Liver (tissue), 9 donors: ENCODE measurements around the gene TPBGL. TPM values are rescaled to one million over a fixed set of nuclear protein-coding genes. Genes with fewer than 3 reads are reported as not detected.

Experiments used
- DNase-seq: peaks from one replicate; pipeline ENCODE4 v3.0.0-alpha.2; 2017; ENCODE audit warnings: low spot score
- H3K27ac ChIP-seq, 2 donors: one replicate each; pipeline ENCODE4 v1.7.0; 2013; ENCODE audit warnings: inconsistent platforms in 2 of 2, low read length in 2 of 2, control low read depth in 1 of 2, low read depth in 1 of 2, mild to moderate bottlenecking in 1 of 2
- H3K27me3 ChIP-seq, 4 donors: one replicate each; pipeline versions ENCODE4 v1.6.1 to v1.7.0; 2013; ENCODE audit warnings: low read length in 3 of 4, inconsistent platforms in 1 of 4, mild to moderate bottlenecking in 1 of 4, moderate library complexity in 1 of 4; ENCODE audit not compliant: control insufficient read depth in 4 of 4, insufficient read depth in 4 of 4
- H3K36me3 ChIP-seq, 4 donors: one replicate each; pipeline versions ENCODE4 v1.6.1 to v1.7.0; 2013; ENCODE audit warnings: low read length in 3 of 4, mild to moderate bottlenecking in 3 of 4, low read depth in 1 of 4, moderate library complexity in 1 of 4; ENCODE audit not compliant: control insufficient read depth in 4 of 4, insufficient read depth in 3 of 4
- H3K4me1 ChIP-seq, 4 donors: one replicate each; pipeline versions ENCODE4 v1.6.1 to v1.7.0; 2013; ENCODE audit warnings: low read length in 3 of 4, mild to moderate bottlenecking in 3 of 4, moderate library complexity in 1 of 4; ENCODE audit not compliant: control insufficient read depth in 4 of 4, insufficient read depth in 4 of 4
- H3K4me3 ChIP-seq, 3 donors: one replicate each; pipeline versions ENCODE4 v1.6.1 to v1.7.0; 2013; ENCODE audit warnings: low read length in 3 of 3, control low read depth in 1 of 3, low read depth in 1 of 3, mild to moderate bottlenecking in 1 of 3
- H3K9ac ChIP-seq, 2 donors: one replicate each; pipeline ENCODE4 v1.7.0; 2013; ENCODE audit warnings: low read length in 2 of 2, mild to moderate bottlenecking in 2 of 2, moderate library complexity in 2 of 2, control low read depth in 1 of 2, low read depth in 1 of 2
- H3K9me3 ChIP-seq, 4 donors: one replicate each; pipeline versions ENCODE4 v1.6.1 to v1.7.0; 2013; ENCODE audit warnings: low read length in 3 of 4; ENCODE audit not compliant: control insufficient read depth in 4 of 4
- ATF3 ChIP-seq: IDR thresholded peaks from 2 replicates; pipeline ENCODE4 v1.6.1; 2016; ENCODE audit warnings: antibody characterized with exemption
- CTCF ChIP-seq: fragments of 150-350 bp; IDR thresholded peaks from 2 replicates; pipeline ENCODE4 v1.5.1; 2017; ENCODE audit warnings: improper control_type of control experiment, low read depth, low read length; ENCODE audit not compliant: missing input control
- EGR1 ChIP-seq, 2 donors: IDR thresholded peaks; 2 replicates each; pipeline ENCODE4 v1.6.1; 2016 to 2018; ENCODE audit warnings: antibody characterized with exemption in 2 of 2, low read depth in 2 of 2
- FOXA1 ChIP-seq: IDR thresholded peaks from 2 replicates; pipeline ENCODE4 v1.6.1; 2016; ENCODE audit warnings: antibody characterized with exemption
- FOXA2 ChIP-seq: IDR thresholded peaks from 2 replicates; pipeline ENCODE4 v1.6.1; 2016; ENCODE audit warnings: antibody characterized with exemption
- GABPA ChIP-seq, 2 donors: IDR thresholded peaks in 1 of 2; conservative IDR thresholded peaks in 1 of 2; 2 replicates each; pipeline ENCODE4 v1.6.1; 2016; ENCODE audit warnings: antibody characterized with exemption in 2 of 2, mild to moderate bottlenecking in 1 of 2, moderate library complexity in 1 of 2
- HNF4A ChIP-seq, 2 donors: conservative IDR thresholded peaks; 2 replicates each; pipeline ENCODE4 v1.6.1; 2016; ENCODE audit warnings: antibody characterized with exemption in 2 of 2, mild to moderate bottlenecking in 2 of 2
- HNF4G ChIP-seq: IDR thresholded peaks from 2 replicates; pipeline ENCODE4 v1.6.1; 2016; ENCODE audit warnings: antibody characterized with exemption
- JUND ChIP-seq, 2 donors: IDR thresholded peaks; 2 replicates each; pipeline ENCODE4 v1.6.1; 2016; ENCODE audit warnings: antibody characterized with exemption in 2 of 2
- MAX ChIP-seq: IDR thresholded peaks from 2 replicates; pipeline ENCODE4 v1.6.1; 2016; ENCODE audit warnings: antibody characterized with exemption
- RAD21 ChIP-seq, 2 donors: IDR thresholded peaks; 2 replicates each; pipeline ENCODE4 v1.6.1; 2016; ENCODE audit warnings: antibody characterized with exemption in 2 of 2, mild to moderate bottlenecking in 2 of 2
- REST ChIP-seq: IDR thresholded peaks from 2 replicates; pipeline ENCODE4 v1.6.1; 2016; ENCODE audit warnings: antibody characterized with exemption, mild to moderate bottlenecking
- RXRA ChIP-seq, 2 donors: IDR thresholded peaks; 2 replicates each; pipeline ENCODE4 v1.6.1; 2017 to 2018; ENCODE audit warnings: antibody characterized with exemption in 2 of 2, mild to moderate bottlenecking in 1 of 2
- SP1 ChIP-seq: IDR thresholded peaks from 2 replicates; pipeline ENCODE4 v1.6.1; 2018; ENCODE audit warnings: antibody characterized with exemption, mild to moderate bottlenecking
- TAF1 ChIP-seq: conservative IDR thresholded peaks from 2 replicates; pipeline ENCODE4 v1.6.1; 2016; ENCODE audit warnings: antibody characterized with exemption, mild to moderate bottlenecking
- YY1 ChIP-seq: IDR thresholded peaks from 2 replicates; pipeline ENCODE4 v1.6.1; 2016; ENCODE audit warnings: antibody characterized with exemption, mild to moderate bottlenecking
- WGBS: extraction: QIAGEN DNeasy Blood & Tissue Kit; methylation state at CpG from one replicate; pipeline ENCODE4 v1.1.7; 2013; 5-methylcytosine and 5-hydroxymethylcytosine counted together
- polyA plus RNA-seq, 2 donors: library from polyadenylated mRNA; stranded (reverse) in 1 of 2; unstranded in 1 of 2; fragments of 200-250 nt in 1 of 2; fragments of >200 nt in 1 of 2; fragmentation: Nextera tagmentation in 1 of 2; extraction: Ambion mirVana in 1 of 2; gene quantifications; one replicate each; pipeline versions ENCODE4 v1.2.1 to v1.2.3, GENCODE V29; 2013 to 2015
- total RNA-seq, 2 donors: library from RNA; depleted of rRNA; stranded (reverse); fragments of >200 nt; gene quantifications; one replicate each; pipeline ENCODE4 v1.2.3, GENCODE V29; 2014
- donor health status: healthy.
- donor health status: healthy.
- donor health status: healthy.
- donor health status: healthy.
- donor health status: healthy.

Gene TPBGL
- total and polyA plus RNA-seq, 4 donors, result 0.05 TPM; not detected in 3

- 95% methylated on average over 4 of the region's 4 CpGs for WGBS
- no peak overlapping the region for H3K4me3 ChIP-seq
- no peaks in the 10 kb centered on the region for H3K9me3 ChIP-seq
- no peaks in the 10 kb centered on the region for H3K4me1 ChIP-seq
- peaks cover 0 to 18% (median 7%) of the 10 kb centered on the region in 4 donors for H3K36me3 ChIP-seq
- no peak overlapping the region for H3K27ac ChIP-seq
- H3K9ac ChIP-seq, result no peak overlapping the region
- no peaks in the 10 kb centered on the region for H3K27me3 ChIP-seq
- TF ChIP-seq ATF3 (no peak), RAD21 (IDR thresholded peaks at IDR 0.05) (no peak), SP1 (no peak), FOXA1 (no peak), GABPA (IDR thresholded peaks at IDR 0.05 in 1 of 2, conservative IDR thresholded peaks at IDR 0.05 in 1 of 2) (no peak), FOXA2 (no peak), EGR1 (IDR thresholded peaks at IDR 0.05; ENCODE audit: low read depth in 2 of 2) (no peak), YY1 (no peak), RXRA (IDR thresholded peaks at IDR 0.05) (no peak)
- DNase-seq, result no peak
Measured at GRCh38 chr11:75269367-75269660, 28.7 kb downstream of the TPBGL start.

GRCh38 chr11:75269896-75270295, 29.3 kb downstream of the TPBGL start:
- TF ChIP-seq MAX (no peak), RXRA (IDR thresholded peaks at IDR 0.05) (no peak), REST (no peak), CTCF (no peak), FOXA1 (no peak), RAD21 (IDR thresholded peaks at IDR 0.05) (no peak), HNF4G (no peak), SP1 (no peak), JUND (IDR thresholded peaks at IDR 0.05) (no peak), HNF4A (conservative IDR thresholded peaks at IDR 0.05) (no peak), YY1 (no peak), TAF1 (no peak)
- Histone ChIP-seq H3K9me3 (no peaks in the 10 kb centered on the region), H3K9ac (no peak overlapping the region), H3K27ac (no peak overlapping the region), H3K36me3 (peaks cover 0 to 18% (median 7%) of the 10 kb centered on the region in 4 donors), H3K4me1 (no peaks in the 10 kb centered on the region), H3K4me3 (no peak overlapping the region), H3K27me3 (no peaks in the 10 kb centered on the region)
- WGBS, result 96% methylated on average over 9 of the region's 9 CpGs
- no peak for DNase-seq
